T47D (cell line): ENCODE results near the gene ABCB10.

Experiments
- DNase-seq, 2 experiments: peaks; one replicate each; pipeline versions ENCODE4 v3.0.0 to v3.0.0-alpha.2; 2011 to 2012; ENCODE audit warnings: low read depth in 1 of 2, low spot score in 1 of 2
- JUND ChIP-seq: IDR thresholded peaks from 2 replicates; pipeline ENCODE4 v1.6.1; 2012; ENCODE audit warnings: low read depth
- in situ Hi-C: cut with HindIII; loops from 2 replicates; pipeline ENCODE4 v1.10.0; 2016; ENCODE audit warnings: low sequenced_read_pairs, low pct_unique_long_range_greater_than_20kb

ABCB10 gene

GRCh38 chr1:229470406-229471043, 88.0 kb downstream of the ABCB10 start:
- in situ Hi-C loops: no loop called here
- DNase-seq: no peak
- no peak for TF ChIP-seq JUND

GRCh38 chr1:229466887-229467286, 91.6 kb downstream of the ABCB10 start:
- no peak for TF ChIP-seq JUND
- DNase-seq: no peak
- in situ Hi-C loops: no loop called here
